H1 (cell line): Measurements from ENCODE around the gene PRR14L. TPM values are rescaled to one million over a fixed set of nuclear protein-coding genes. Genes with fewer than 3 reads are reported as not detected.

Experiments
- CTCF ChIA-PET: fragments of 300-600 bp; sonication (Branson Sonifier 250); formaldehyde crosslinking; loops from one replicate; lab custom pipeline; 2021; ENCODE audit not compliant: partially characterized antibody; lab: Charles Lee
- POLR2A ChIA-PET: fragments of 300-600 bp; sonication (Branson Sonifier 250); formaldehyde crosslinking; loops from one replicate; lab custom pipeline; 2021; ENCODE audit warnings: inconsistent platforms; ENCODE audit not compliant: partially characterized antibody; lab: Charles Lee
- DNase-seq, 2 experiments: peaks; one replicate each; pipeline versions ENCODE4 v3.0.0 to v3.0.0-alpha.2; 2010 to 2022; ENCODE audit warnings: low spot score in 2 of 2, low read depth in 1 of 2, mixed read lengths in 1 of 2
- FAIRE-seq: peaks from 2 replicates; lab custom pipeline; 2011; peaks lifted over from hg19 to GRCh38; lab: Jason Lieb, UNC
- H2AFZ ChIP-seq: 2 replicates; pipeline ENCODE4 v1.8.1; 2012; ENCODE audit warnings: low read length, inconsistent platforms
- H2AK5ac ChIP-seq: 2 replicates; pipeline ENCODE4 v1.6.1; 2013; ENCODE audit warnings: low read depth, low read length
- H2BK120ac ChIP-seq: replicated peaks from 2 replicates; pipeline ENCODE3; 2013; ENCODE audit warnings: low read depth, low read length, inconsistent platforms
- H2BK12ac ChIP-seq: 2 replicates; pipeline ENCODE4 v1.6.1; 2013; ENCODE audit warnings: low read depth, low read length
- H2BK15ac ChIP-seq: 2 replicates; pipeline ENCODE4 v1.6.1; 2013; ENCODE audit warnings: low read length
- H2BK20ac ChIP-seq: 2 replicates; pipeline ENCODE4 v1.6.1; 2013; ENCODE audit warnings: low read length
- H2BK5ac ChIP-seq: 2 replicates; pipeline ENCODE4 v1.6.1; 2013; ENCODE audit warnings: low read depth, low read length
- H3K14ac ChIP-seq: 2 replicates; pipeline ENCODE4 v1.6.1; 2013; ENCODE audit warnings: inconsistent platforms; ENCODE audit not compliant: insufficient read length
- H3K18ac ChIP-seq: 2 replicates; pipeline ENCODE4 v1.6.1; 2013; ENCODE audit warnings: low read length; ENCODE audit errors: extremely low read depth
- H3K23ac ChIP-seq: 2 replicates; pipeline ENCODE4 v1.6.1; 2013; ENCODE audit warnings: inconsistent platforms; ENCODE audit not compliant: insufficient read length
- H3K23me2 ChIP-seq: 2 replicates; pipeline ENCODE4 v1.6.1; 2013; ENCODE audit warnings: low read depth, low read length
- H3K27ac ChIP-seq: 2 replicates; pipeline ENCODE4 v1.6.1; 2011; ENCODE audit warnings: low read depth, low read length, inconsistent platforms
- H3K27me3 ChIP-seq, 4 experiments: replicated peaks in 1 of 4; 1 replicate in 1 of 4; 2 replicates in 3 of 4; pipeline versions ENCODE4 v1.6.1 to v1.8.1; 2011 to 2013; ENCODE audit warnings: low read length in 3 of 4, mild to moderate bottlenecking in 3 of 4, inconsistent platforms in 2 of 4, mixed read lengths in 2 of 4, moderate library complexity in 1 of 4; ENCODE audit not compliant: control insufficient read depth in 3 of 4, insufficient read depth in 3 of 4; ENCODE audit errors: extremely low read depth in 1 of 4
- H3K36me3 ChIP-seq, 4 experiments: 2 replicates each; pipeline versions ENCODE4 v1.6.1 to v1.8.1; 2011 to 2013; ENCODE audit warnings: mild to moderate bottlenecking in 4 of 4, low read length in 3 of 4, moderate library complexity in 2 of 4, control low read depth in 1 of 4, inconsistent platforms in 1 of 4; ENCODE audit not compliant: insufficient read depth in 4 of 4, control insufficient read depth in 2 of 4
- H3K4ac ChIP-seq: replicated peaks from 2 replicates; pipeline ENCODE3; 2013; ENCODE audit warnings: low read length, low read depth, mixed read lengths, inconsistent platforms; ENCODE audit not compliant: insufficient read length
- H3K4me1 ChIP-seq, 4 experiments: replicated peaks in 1 of 4; 1 replicate in 1 of 4; 2 replicates in 3 of 4; pipeline versions ENCODE4 v1.6.1 to v1.8.1; 2011 to 2013; ENCODE audit warnings: low read length in 3 of 4, inconsistent platforms in 2 of 4, mixed read lengths in 1 of 4; ENCODE audit not compliant: insufficient read depth in 4 of 4, control insufficient read depth in 3 of 4
- H3K4me2 ChIP-seq, 2 experiments: 2 replicates each; pipeline versions ENCODE4 v1.6.1 to v1.8.1; 2011 to 2013; ENCODE audit warnings: low read depth in 2 of 2, low read length in 2 of 2, control low read depth in 1 of 2, inconsistent platforms in 1 of 2, mild to moderate bottlenecking in 1 of 2; ENCODE audit not compliant: insufficient read depth in 1 of 2
- H3K4me3 ChIP-seq, 4 experiments: fragments of 200-600, 300-600 bp in 1 of 4; sonication (generic), shearing (Covaris generic), sonication (Bioruptor Twin) in 1 of 4; 2 replicates each; pipeline versions ENCODE4 v1.5.1 to v1.8.1; 2011 to 2016; ENCODE audit warnings: low read length in 4 of 4, low read depth in 3 of 4, control low read depth in 2 of 4, inconsistent platforms in 2 of 4, mild to moderate bottlenecking in 2 of 4, mixed read lengths in 1 of 4, moderate library complexity in 1 of 4; ENCODE audit not compliant: insufficient read depth in 2 of 4; ENCODE audit errors: extremely low read depth in 1 of 4
- H3K56ac ChIP-seq: replicated peaks from 2 replicates; pipeline ENCODE3; 2013; ENCODE audit warnings: low read depth, mild to moderate bottlenecking, mixed read lengths, low read length, inconsistent platforms; ENCODE audit not compliant: insufficient read length
- H3K79me1 ChIP-seq: 2 replicates; pipeline ENCODE4 v1.6.1; 2013; ENCODE audit warnings: low read depth, low read length, control low read depth
- H3K79me2 ChIP-seq, 2 experiments: 2 replicates each; pipeline versions ENCODE4 v1.6.1 to v1.8.1; 2012 to 2013; ENCODE audit warnings: low read length in 2 of 2, mild to moderate bottlenecking in 2 of 2, inconsistent platforms in 1 of 2; ENCODE audit not compliant: insufficient read depth in 2 of 2, control insufficient read depth in 1 of 2
- H3K9ac ChIP-seq, 4 experiments: replicated peaks in 1 of 4; 1 replicate in 1 of 4; 2 replicates in 3 of 4; pipeline versions ENCODE4 v1.6.1 to v1.8.1; 2011 to 2013; ENCODE audit warnings: low read depth in 3 of 4, low read length in 3 of 4, control low read depth in 2 of 4, mild to moderate bottlenecking in 2 of 4, moderate library complexity in 2 of 4, inconsistent platforms in 1 of 4; ENCODE audit errors: extremely low read depth in 1 of 4
- H3K9me3 ChIP-seq, 2 experiments: 2 replicates each; pipeline versions ENCODE4 v1.6.1 to v1.8.1; 2012 to 2013; ENCODE audit warnings: mild to moderate bottlenecking in 2 of 2, moderate library complexity in 2 of 2, control low read depth in 1 of 2, inconsistent platforms in 1 of 2, low read depth in 1 of 2, low read length in 1 of 2, mixed read lengths in 1 of 2; ENCODE audit not compliant: insufficient read depth in 2 of 2
- H4K20me1 ChIP-seq, 2 experiments: replicated peaks in 1 of 2; 2 replicates each; pipeline versions ENCODE3 to v1.8.1; 2011 to 2013; ENCODE audit warnings: inconsistent platforms in 2 of 2, low read length in 2 of 2, mild to moderate bottlenecking in 1 of 2; ENCODE audit not compliant: insufficient read depth in 2 of 2, control insufficient read depth in 1 of 2
- H4K5ac ChIP-seq: 2 replicates; pipeline ENCODE4 v1.6.1; 2013; ENCODE audit warnings: low read length, low read depth, mixed read lengths, inconsistent platforms; ENCODE audit not compliant: insufficient read length
- H4K8ac ChIP-seq: 2 replicates; pipeline ENCODE4 v1.8.0; 2013; ENCODE audit warnings: mild to moderate bottlenecking, moderate library complexity, low read length, inconsistent platforms; ENCODE audit not compliant: insufficient read depth; ENCODE audit errors: extremely low read depth
- H4K91ac ChIP-seq: replicated peaks from 2 replicates; pipeline ENCODE3; 2013; ENCODE audit warnings: low read length, mixed read lengths, inconsistent platforms; ENCODE audit not compliant: insufficient read length
- CTBP2 ChIP-seq: IDR thresholded peaks from 2 replicates; pipeline ENCODE4 v1.7.0; 2011; ENCODE audit warnings: borderline replicate concordance, mild to moderate bottlenecking, moderate library complexity, mixed read lengths, low read length; ENCODE audit not compliant: insufficient read depth, insufficient read length
- CTCF ChIP-seq, 3 experiments: IDR thresholded peaks; 1 replicate in 2 of 3; 2 replicates in 1 of 3; pipeline versions ENCODE4 v1.5.1 to v1.6.1; 2011; ENCODE audit warnings: low read length in 3 of 3, mild to moderate bottlenecking in 3 of 3, inconsistent platforms in 2 of 3, low read depth in 1 of 3, moderate library complexity in 1 of 3; ENCODE audit not compliant: insufficient read depth in 1 of 3; ENCODE audit errors: control extremely low read depth in 1 of 3
- FOSL1 ChIP-seq: IDR thresholded peaks from 2 replicates; pipeline ENCODE4 v1.6.1; 2011; ENCODE audit warnings: mild to moderate bottlenecking, low read depth, low read length, moderate library complexity; ENCODE audit not compliant: insufficient read depth
- POLR2A ChIP-seq, 2 experiments: IDR thresholded peaks; 1 replicate in 1 of 2; 2 replicates in 1 of 2; pipeline ENCODE4 v1.6.1; 2011; ENCODE audit warnings: low read depth in 2 of 2, low read length in 2 of 2, mild to moderate bottlenecking in 2 of 2; ENCODE audit errors: control extremely low read depth in 1 of 2
- POU5F1 ChIP-seq: IDR thresholded peaks from 2 replicates; pipeline ENCODE4 v1.6.1; 2011; ENCODE audit warnings: low read depth, mild to moderate bottlenecking, low read length, moderate library complexity
- RXRA ChIP-seq: IDR thresholded peaks from 2 replicates; pipeline ENCODE4 v1.6.1; 2011; ENCODE audit warnings: low read depth, mild to moderate bottlenecking, low read length, moderate library complexity; ENCODE audit not compliant: insufficient read depth
- SAP30 ChIP-seq: fragments of 300-600 bp; sonication (generic); IDR thresholded peaks from 2 replicates; pipeline ENCODE4 v1.7.1; 2012; ENCODE audit warnings: low read length, moderate library complexity, mild to moderate bottlenecking, inconsistent platforms; ENCODE audit not compliant: insufficient read depth, insufficient replicate concordance
- TAF1 ChIP-seq: IDR thresholded peaks from 2 replicates; pipeline ENCODE4 v1.6.1; 2011; ENCODE audit warnings: mild to moderate bottlenecking, low read depth, low read length
- WGBS, 2 experiments: shearing (Covaris generic) in 1 of 2; methylation state at CpG; one replicate each; pipeline versions ENCODE4 v1.1.6 to v1.1.7; 2013 to 2015; ENCODE audit warnings: low lambda C conversion rate in 2 of 2, mixed read lengths in 2 of 2, inconsistent platforms in 1 of 2, low coverage in 1 of 2, missing lambda C conversion rate in 1 of 2; ENCODE audit not compliant: insufficient replicate concordance in 2 of 2, insufficient coverage in 1 of 2, insufficient read length in 1 of 2; ENCODE audit errors: extremely low coverage in 1 of 2, missing lambda C conversion rate in 1 of 2; 5-methylcytosine and 5-hydroxymethylcytosine counted together
- polyA plus RNA-seq, 7 experiments: library from polyadenylated mRNA; depleted of rRNA in 3 of 7; stranded (reverse) in 5 of 7; unstranded in 2 of 7; fragments of >200 nt in 5 of 7; fragments of 200-250 nt in 2 of 7; gene quantifications; 1 replicate in 5 of 7; 2 replicates in 1 of 7; 4 replicates in 1 of 7; pipeline versions ENCODE4 v1.2.1 to v1.2.3, GENCODE V29; 2011 to 2013; ENCODE audit warnings: missing spikeins in 2 of 7, mixed read lengths in 2 of 7
- total RNA-seq: library from RNA; stranded (reverse); fragmentation: NEBNext Ultra II Directional; extraction: Animal tissue kit (Norgen Biotek cat#: 25700); gene quantifications from 2 replicates; pipeline ENCODE4 v1.2.1, GENCODE V29; 2021

The PRR14L gene
- total and polyA plus RNA-seq, 2 of the 8 experiments (the other 6 are each of a cell fraction or from before 2014, with no cell fraction given), result 26.5 to 98.6 TPM

- FAIRE-seq, result no peak
- Histone ChIP-seq H3K9ac (no peak overlapping the region), H3K79me2 (peaks cover 0 to 44% of the 10 kb centered on the region in 2 experiments; a peak in 2 of 4 replicates), H4K8ac (no peak overlapping the region), H3K27me3 (no peaks in the 10 kb centered on the region), H2BK12ac (no peak overlapping the region), H3K4me3 (no peak overlapping the region), H3K79me1 (peaks cover 11% of the 10 kb centered on the region; the same call in 1 of the 2 replicates), H3K56ac (no peak overlapping the region), H3K4ac (no peak overlapping the region), H3K4me2 (no peak overlapping the region), H2BK15ac (no peak overlapping the region), H4K20me1 (peaks cover 3 to 6% of the 10 kb centered on the region in 2 experiments), H3K4me1 (no peaks in the 10 kb centered on the region), H3K9me3 (no peaks in the 10 kb centered on the region), H3K18ac (no peak overlapping the region), H4K91ac (no peak overlapping the region), H2BK120ac (no peak overlapping the region), H4K5ac (no peak overlapping the region), H3K23me2 (0 out of 2 replicates have a peak, but pooled peaks cover 2% of the 10 kb centered on the region), H2AFZ (no peak overlapping the region), H3K36me3 (peaks cover 13 to 48% (median 26%) of the 10 kb centered on the region in 4 experiments), H3K14ac (no peak overlapping the region), H2BK5ac (no peak overlapping the region), H3K27ac (no peak overlapping the region), H3K23ac (no peak overlapping the region), H2BK20ac (no peak overlapping the region), H2AK5ac (no peak overlapping the region)
- ChIA-PET POLR2A (interaction anchor here (1.8 kb wide), 1 partner anchor 14 kb away, joined by 4 read pairs; no protein-coding TSS in a partner anchor), CTCF (interaction anchor here (0.7 kb wide), 1 partner anchor 150 kb away, joined by 3 read pairs; no protein-coding TSS in a partner anchor)
- WGBS, 2 experiments, result 89% methylated on average over 3 of the region's 3 CpGs; no CpG with 5 or more reads in 1 of the 2 experiments
- no peak for TF ChIP-seq TAF1
- TF ChIP-seq RXRA, result no peak
- no peak for TF ChIP-seq POU5F1
- no peak for TF ChIP-seq SAP30
- TF ChIP-seq FOSL1, result no peak
- no peak for TF ChIP-seq CTCF (IDR thresholded peaks at IDR 0.05; ENCODE audit: control extremely low read depth in 1 of 3, insufficient read depth in 1 of 3, low read depth in 1 of 3, low read length in 3 of 3)
- TF ChIP-seq CTBP2, result no peak
- TF ChIP-seq POLR2A (IDR thresholded peaks at IDR 0.05; ENCODE audit: control extremely low read depth in 1 of 2, low read depth in 2 of 2, low read length in 2 of 2), result no peak
- no peak for DNase-seq
These were observed 23.2 kb downstream of the PRR14L start for GRCh38 chr22:31726692-31727091.
